K562 (cell line): ENCODE measurements around the gene FKBP9.
"Not testable (repeated sequence)": the region's sequence is repeated elsewhere in the genome, so short reads cannot be mapped to it uniquely, and the experiment has no call there.

ENCODE experiments used
- CEBPG ChIP-seq, 3 experiments: fragments of 200-800 bp in 1 of 3; sonication (Bioruptor generic) in 1 of 3; sonication (generic) in 1 of 3; formaldehyde crosslinking in 1 of 3; IDR thresholded peaks in 2 of 3; conservative IDR thresholded peaks in 1 of 3; 2 replicates each; pipeline versions ENCODE4 v1.6.1 to v1.8.0; 2016 to 2022; ENCODE audit warnings: missing compliant biosample characterization in 2 of 3, missing genetic modification characterization in 2 of 3, mild to moderate bottlenecking in 1 of 3, missing genetic modification reagents in 1 of 3
- RCOR1 ChIP-seq, 2 experiments: IDR thresholded peaks; 2 replicates each; pipeline ENCODE4 v1.6.1; 2012; ENCODE audit warnings: low read depth in 2 of 2, low read length in 2 of 2, borderline replicate concordance in 1 of 2, improper control_type of control experiment in 1 of 2
- ZNF24 ChIP-seq: fragments of 450-650 bp; IDR thresholded peaks from 2 replicates; pipeline ENCODE4 v1.6.1; 2016

DNA sequence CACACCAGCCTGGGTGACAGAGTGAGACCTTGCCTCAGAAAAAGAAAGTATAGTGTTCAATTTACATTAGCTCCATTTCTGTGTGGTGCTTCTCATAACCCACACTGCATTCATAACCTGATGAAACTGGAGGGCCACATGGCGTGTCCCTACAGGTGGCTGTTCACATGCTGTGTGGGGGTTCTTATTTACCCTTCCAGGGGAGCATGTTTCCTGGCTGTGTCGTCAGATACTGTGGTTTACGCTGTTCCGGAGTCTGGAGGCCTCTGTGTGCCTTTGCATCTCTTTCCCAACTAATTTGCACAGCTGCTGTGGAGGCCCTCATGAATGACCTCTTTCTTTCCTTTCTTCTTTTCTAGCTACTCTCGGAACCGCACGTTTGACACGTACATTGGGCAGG is 30.9 kb downstream of the FKBP9 start:
- TF ChIP-seq ZNF24; CEBPG (CRISPR knock-in tag; IDR thresholded peaks at IDR 0.05); RCOR1 (IDR thresholded peaks at IDR 0.05; ENCODE audit: borderline replicate concordance in 1 of 2, low read depth in 2 of 2, low read length in 2 of 2): not testable (repeated sequence)
- TF ChIP-seq CEBPG (tag; conservative IDR thresholded peaks at IDR 0.05 in 1 of 2, IDR thresholded peaks at IDR 0.05 in 1 of 2) = peak in 1 of 2 experiments; percentile 49; a peak in 2 of 4 replicates
